Body of pancreas (tissue), 4 donors: Measurements from ENCODE around the gene GALNT7.

Experiments
- CTCF ChIP-seq, 7 experiments: fragments of 450-650 bp in 4 of 7; fragments of 200-600 bp in 3 of 7; sonication (generic) in 3 of 7; IDR thresholded peaks; one replicate each; pipeline ENCODE4 v1.5.1; 2016 to 2019; ENCODE audit warnings: antibody characterized with exemption in 7 of 7
- POLR2A ChIP-seq, 3 donors: fragments of 450-650 bp; IDR thresholded peaks; one replicate each; pipeline ENCODE4 v1.6.1; 2016; ENCODE audit warnings: antibody characterized with exemption in 3 of 3, mild to moderate bottlenecking in 2 of 3

DNA sequence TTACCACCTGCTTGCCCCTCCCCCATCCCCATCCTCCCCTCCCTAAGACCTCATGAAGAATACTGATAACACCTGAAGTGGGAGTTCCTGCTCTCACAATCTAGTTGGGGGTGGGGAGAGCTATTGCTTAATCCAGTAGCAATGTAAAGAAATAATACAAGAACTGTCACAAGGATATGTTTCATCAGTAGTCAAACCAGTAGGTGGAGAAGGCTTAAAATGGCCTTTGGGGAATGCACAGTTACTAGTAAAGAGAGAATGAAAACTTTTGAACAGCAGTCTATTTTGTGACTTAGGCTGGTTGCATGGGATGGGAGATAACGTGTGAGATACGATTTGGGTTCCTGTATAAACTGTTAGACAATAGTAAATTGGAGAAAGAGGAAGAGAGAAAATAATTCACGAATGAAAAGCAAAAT lies 6.0 kb downstream of the GALNT7 start:
- TF ChIP-seq CTCF (IDR thresholded peaks at IDR 0.05) (no peak), POLR2A (IDR thresholded peaks at IDR 0.05) (no peak)
